K562 (cell line): ENCODE measurements around the gene TMEM218. TPM values are rescaled to one million over a fixed set of nuclear protein-coding genes. Genes with fewer than 3 reads are reported as not detected.

Experiments
- CBX1 ChIP-seq: sonication (generic); IDR thresholded peaks from 2 replicates; pipeline ENCODE4 v1.6.1; 2016; ENCODE audit warnings: antibody characterized with exemption, low read depth, mild to moderate bottlenecking
- CC2D1A ChIP-seq: fragments of 450-650 bp; IDR thresholded peaks from 2 replicates; pipeline ENCODE4 v1.6.1; 2017; ENCODE audit warnings: mild to moderate bottlenecking
- GATAD2A ChIP-seq: fragments of 450-650 bp; IDR thresholded peaks from 2 replicates; pipeline ENCODE4 v1.6.1; 2017
- MCM7 ChIP-seq, 2 experiments: fragments of 450-650 bp; IDR thresholded peaks; 2 replicates each; pipeline ENCODE4 v1.6.1; 2016 to 2018
- MTA2 ChIP-seq: fragments of 450-650 bp; IDR thresholded peaks from 2 replicates; pipeline ENCODE4 v1.6.1; 2016; ENCODE audit warnings: low read depth
- MTA3 ChIP-seq: fragments of 450-650 bp; formaldehyde crosslinking; IDR thresholded peaks from 2 replicates; pipeline ENCODE4 v1.6.1; 2017; ENCODE audit warnings: mild to moderate bottlenecking, borderline replicate concordance
- PHF21A ChIP-seq: fragments of 450-650 bp; IDR thresholded peaks from 2 replicates; pipeline ENCODE4 v1.6.1; 2017; ENCODE audit warnings: low read depth, borderline replicate concordance
- POU5F1 ChIP-seq: fragments of 150-350 bp; IDR thresholded peaks from 2 replicates; pipeline ENCODE4 v1.6.1; 2014; ENCODE audit warnings: borderline replicate concordance, low read length, low read depth, mild to moderate bottlenecking; ENCODE audit not compliant: partially characterized antibody
- RBM34 ChIP-seq: fragments of 200-400 bp; formaldehyde crosslinking; IDR thresholded peaks from 2 replicates; pipeline ENCODE4 v1.6.1; 2018; ENCODE audit warnings: low read length, borderline replicate concordance; ENCODE audit not compliant: insufficient read depth
- SMARCA4 ChIP-seq: fragments of 450-650 bp; IDR thresholded peaks from 2 replicates; pipeline ENCODE4 v1.6.1; 2016
- TBL1XR1 ChIP-seq, 2 experiments: IDR thresholded peaks; 2 replicates each; pipeline ENCODE4 v1.6.1; 2012; ENCODE audit warnings: improper control_type of control experiment in 2 of 2, low read length in 2 of 2, mild to moderate bottlenecking in 1 of 2
- THAP12 ChIP-seq: fragments of 250-450 bp; sonication (Bioruptor Pico); IDR thresholded peaks from 2 replicates; pipeline ENCODE4 v1.9.0; 2021; ENCODE audit warnings: mild to moderate bottlenecking, inconsistent platforms
- ZBTB1 ChIP-seq: sonication (generic); formaldehyde crosslinking; IDR thresholded peaks from 2 replicates; pipeline ENCODE4 v1.8.1; 2023; ENCODE audit warnings: missing genetic modification reagents, low read depth, mild to moderate bottlenecking, borderline replicate concordance
- ZBTB9 ChIP-seq: fragments of 450-650 bp; formaldehyde crosslinking; IDR thresholded peaks from 2 replicates; pipeline ENCODE4 v1.4.0; 2020; ENCODE audit warnings: mild to moderate bottlenecking, moderate library complexity
- ZNF239 ChIP-seq: fragments of 250-450 bp; sonication (Bioruptor Pico); IDR thresholded peaks from 2 replicates; pipeline ENCODE4 v1.4.0; 2020; ENCODE audit warnings: mild to moderate bottlenecking
- ZNF24 ChIP-seq: fragments of 450-650 bp; IDR thresholded peaks from 2 replicates; pipeline ENCODE4 v1.6.1; 2016
- ZNF717 ChIP-seq: fragments of 250-450 bp; sonication (Bioruptor Pico); IDR thresholded peaks from 2 replicates; pipeline ENCODE4 v1.5.0; 2021
- ZSCAN29 ChIP-seq: fragments of 450-650 bp; IDR thresholded peaks from 2 replicates; pipeline ENCODE4 v1.6.1; 2017
- polyA plus RNA-seq, 8 experiments: library from polyadenylated mRNA; depleted of rRNA in 4 of 8; stranded (reverse) in 5 of 8; unstranded in 3 of 8; fragments of >200 nt; fragmentation: Nextera tagmentation in 2 of 8; fragmentation: Illumina TruSeq in 1 of 8; extraction: Ambion mirVana in 2 of 8; extraction: Trizol in 1 of 8; gene quantifications; 2 replicates each; pipeline versions ENCODE4 v1.2.1 to v1.2.3, GENCODE V29; 2011 to 2014; ENCODE audit warnings: inconsistent platforms in 1 of 8, missing spikeins in 1 of 8
- total RNA-seq, 7 experiments: library from RNA; depleted of rRNA in 6 of 7; stranded (reverse); fragments of >200 nt in 6 of 7; fragmentation: Illumina TruSeq in 2 of 7; extraction: Trizol in 2 of 7; gene quantifications; 2 replicates each; pipeline versions ENCODE4 v1.2.1 to v1.2.3, GENCODE V29; 2011 to 2021; ENCODE audit warnings: low replicate concordance in 1 of 7
- TF ChIP-seq, protein P1 (sequence below): fragments of 450-650 bp; IDR thresholded peaks from 2 replicates; pipeline ENCODE4 v1.7.0; 2016; ENCODE audit warnings: borderline replicate concordance
- TF ChIP-seq, protein P2 (sequence below): fragments of 200-800 bp; sonication (Bioruptor generic); IDR thresholded peaks from 2 replicates; pipeline ENCODE4 v1.6.1; 2017; ENCODE audit warnings: missing genetic modification characterization, missing compliant biosample characterization

TMEM218 gene
- total and polyA plus RNA-seq, 9 of the 15 experiments (the other 6 are each of a cell fraction or from before 2014, with no cell fraction given), result 13.4 to 32.2 (median 25.4) TPM

DNA sequence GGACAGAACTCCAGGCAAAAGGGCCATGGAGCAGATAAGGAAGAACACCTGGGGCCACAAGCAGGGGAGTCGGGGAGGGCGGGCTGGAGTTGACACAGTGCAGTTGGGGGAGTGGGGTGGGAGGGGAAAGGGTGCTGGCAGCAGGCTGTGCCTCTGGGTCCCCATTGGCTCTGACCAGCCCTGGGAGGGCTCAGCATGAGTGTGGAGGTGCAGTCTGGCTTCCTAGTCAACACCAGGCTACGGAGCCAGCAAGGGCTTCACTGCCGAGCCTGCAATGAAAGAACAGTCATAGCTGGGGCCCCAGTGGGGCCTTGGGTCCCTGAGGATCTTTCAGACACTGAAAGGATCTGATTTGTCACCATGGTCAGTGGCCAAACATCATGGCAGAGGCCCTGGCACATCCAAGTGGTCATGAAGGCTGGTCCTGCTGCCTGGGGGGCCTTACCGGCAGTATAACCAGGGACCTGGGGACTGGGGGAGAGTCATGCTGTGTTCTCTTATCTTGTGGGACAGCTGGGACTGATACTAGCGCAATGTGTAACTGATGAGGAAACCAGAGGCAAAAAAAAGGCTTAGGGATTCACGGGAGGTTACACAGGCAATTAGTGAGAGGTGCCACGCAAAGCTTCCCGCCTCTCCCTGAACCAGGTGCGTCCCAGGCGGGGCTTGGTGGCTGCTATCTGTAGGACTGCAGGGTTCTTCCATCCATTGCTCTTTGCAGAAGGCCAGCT is 36.8 kb downstream of the TMEM218 start (continued):
- no peak for TF ChIP-seq ZNF239 (CRISPR knock-in tag)
- no peak for TF ChIP-seq CBX1
- TF ChIP-seq ZBTB1 (CRISPR knock-in tag), result no peak
- TF ChIP-seq PHF21A, result no peak; the same call in 1 of the 2 replicates
- no peak for TF ChIP-seq MCM7 (IDR thresholded peaks at IDR 0.05)
- TF ChIP-seq TBL1XR1 (IDR thresholded peaks at IDR 0.05; ENCODE audit: low read length in 2 of 2), result peak in 1 of 2 experiments; percentile 53; a peak in 1 of 4 replicates
- peak; percentile 84 for TF ChIP-seq MTA2
- TF ChIP-seq ZNF24, result no peak
- TF ChIP-seq, protein P1, sequence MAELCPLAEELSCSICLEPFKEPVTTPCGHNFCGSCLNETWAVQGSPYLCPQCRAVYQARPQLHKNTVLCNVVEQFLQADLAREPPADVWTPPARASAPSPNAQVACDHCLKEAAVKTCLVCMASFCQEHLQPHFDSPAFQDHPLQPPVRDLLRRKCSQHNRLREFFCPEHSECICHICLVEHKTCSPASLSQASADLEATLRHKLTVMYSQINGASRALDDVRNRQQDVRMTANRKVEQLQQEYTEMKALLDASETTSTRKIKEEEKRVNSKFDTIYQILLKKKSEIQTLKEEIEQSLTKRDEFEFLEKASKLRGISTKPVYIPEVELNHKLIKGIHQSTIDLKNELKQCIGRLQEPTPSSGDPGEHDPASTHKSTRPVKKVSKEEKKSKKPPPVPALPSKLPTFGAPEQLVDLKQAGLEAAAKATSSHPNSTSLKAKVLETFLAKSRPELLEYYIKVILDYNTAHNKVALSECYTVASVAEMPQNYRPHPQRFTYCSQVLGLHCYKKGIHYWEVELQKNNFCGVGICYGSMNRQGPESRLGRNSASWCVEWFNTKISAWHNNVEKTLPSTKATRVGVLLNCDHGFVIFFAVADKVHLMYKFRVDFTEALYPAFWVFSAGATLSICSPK, result no peak
- no peak for TF ChIP-seq RBM34
- TF ChIP-seq POU5F1, result no peak
- no peak for TF ChIP-seq ZNF717
- TF ChIP-seq MTA3, result peak; percentile 75; the same call in 1 of the 2 replicates
- TF ChIP-seq CC2D1A, result peak; percentile 41; the same call in 1 of the 2 replicates
- TF ChIP-seq THAP12, result no peak
- TF ChIP-seq, protein P2, sequence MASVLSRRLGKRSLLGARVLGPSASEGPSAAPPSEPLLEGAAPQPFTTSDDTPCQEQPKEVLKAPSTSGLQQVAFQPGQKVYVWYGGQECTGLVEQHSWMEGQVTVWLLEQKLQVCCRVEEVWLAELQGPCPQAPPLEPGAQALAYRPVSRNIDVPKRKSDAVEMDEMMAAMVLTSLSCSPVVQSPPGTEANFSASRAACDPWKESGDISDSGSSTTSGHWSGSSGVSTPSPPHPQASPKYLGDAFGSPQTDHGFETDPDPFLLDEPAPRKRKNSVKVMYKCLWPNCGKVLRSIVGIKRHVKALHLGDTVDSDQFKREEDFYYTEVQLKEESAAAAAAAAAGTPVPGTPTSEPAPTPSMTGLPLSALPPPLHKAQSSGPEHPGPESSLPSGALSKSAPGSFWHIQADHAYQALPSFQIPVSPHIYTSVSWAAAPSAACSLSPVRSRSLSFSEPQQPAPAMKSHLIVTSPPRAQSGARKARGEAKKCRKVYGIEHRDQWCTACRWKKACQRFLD (CRISPR knock-in tag), result peak; percentile 0; the same call in 1 of the 2 replicates
- TF ChIP-seq SMARCA4, result peak; percentile 90
- 0 out of 2 replicates have a peak, but pooled peaks have one; percentile 36 for TF ChIP-seq ZBTB9 (CRISPR knock-in tag)
- no peak for TF ChIP-seq ZSCAN29
- TF ChIP-seq GATAD2A, result no peak
